Endothelial cell of umbilical vein (primary cell): ENCODE data around the gene FGL2.

Source experiments
- CTCF ChIP-seq, 2 donors: IDR thresholded peaks; 1 replicate in 1 of 2; 2 replicates in 1 of 2; pipeline ENCODE4 v1.5.1; 2011; ENCODE audit warnings: low read length in 2 of 2, mild to moderate bottlenecking in 2 of 2, moderate library complexity in 2 of 2, control low read depth in 1 of 2, inconsistent platforms in 1 of 2, low read depth in 1 of 2; ENCODE audit not compliant: insufficient read depth in 1 of 2; ENCODE audit errors: extremely low read depth in 1 of 2
- EZH2 ChIP-seq: IDR thresholded peaks from 2 replicates; pipeline ENCODE4 v1.6.1; 2012; ENCODE audit warnings: borderline replicate concordance, low read depth, mild to moderate bottlenecking, moderate library complexity, low read length, inconsistent platforms; ENCODE audit not compliant: severe bottlenecking
- FOS ChIP-seq: IDR thresholded peaks from 2 replicates; pipeline ENCODE4 v1.6.1; 2011; ENCODE audit warnings: mild to moderate bottlenecking, low read length, moderate library complexity, borderline replicate concordance; ENCODE audit not compliant: insufficient read depth
- GATA2 ChIP-seq: IDR thresholded peaks from 2 replicates; pipeline ENCODE4 v1.7.0; 2011; ENCODE audit warnings: low read depth, mild to moderate bottlenecking, moderate library complexity, mixed read lengths, low read length; ENCODE audit not compliant: insufficient read length, insufficient read depth
- JUN ChIP-seq: IDR thresholded peaks from 2 replicates; pipeline ENCODE4 v1.6.1; 2011; ENCODE audit warnings: borderline replicate concordance, low read depth; ENCODE audit not compliant: insufficient read length, insufficient read depth
- MAX ChIP-seq: IDR thresholded peaks from 2 replicates; pipeline ENCODE4 v1.6.1; 2011; ENCODE audit not compliant: insufficient read depth, insufficient read length
- MYC ChIP-seq: IDR thresholded peaks from one replicate; pipeline ENCODE4 v1.6.1; 2011; ENCODE audit warnings: mild to moderate bottlenecking, low read depth, low read length
- POLR2A ChIP-seq: IDR thresholded peaks from 2 replicates; pipeline ENCODE4 v1.6.1; 2012; ENCODE audit warnings: low read depth, mild to moderate bottlenecking, control low read depth, low read length
- POLR2AphosphoS5 ChIP-seq: IDR thresholded peaks from 2 replicates; pipeline ENCODE4 v1.6.1; 2012; ENCODE audit warnings: low read depth, mild to moderate bottlenecking, control low read depth, low read length, moderate library complexity; ENCODE audit not compliant: insufficient read depth

GRCh38 chr7:77238703-77239136, 39.1 kb upstream of the FGL2 start:
- TF ChIP-seq CTCF (IDR thresholded peaks at IDR 0.05; ENCODE audit: extremely low read depth in 1 of 2, insufficient read depth in 1 of 2, low read depth in 1 of 2, low read length in 2 of 2) (no peak), EZH2 (no peak), POLR2A (no peak), JUN (no peak), POLR2AphosphoS5 (no peak), MAX (no peak), FOS (no peak), MYC (no peak), GATA2 (no peak)
